ENCODE data around the gene SCARB1.
A peak's percentile ranks its signal among the peaks of the same experiment; 100 is the strongest.
"Not testable (repeated sequence)": the region's sequence is repeated elsewhere in the genome, so short reads cannot be mapped to it uniquely, and the experiment has no call there.

The SCARB1 gene

GRCh38 chr12:124863416-124864325, at the start of gene SCARB1:
TSS of gene SCARB1 (minus strand) at chr12:124863864. CDS start at chr12:124863720, 144 bp downstream.
- TF ChIP-seq CTCF (IDR thresholded peaks at IDR 0.05) (peak; percentile 45), ZFX (IDR thresholded peaks at IDR 0.05; ENCODE audit: borderline replicate concordance) (no peak)
- H3K27ac ChIP-seq: peak within 1 kb of the TSS; percentile 93

- not testable (repeated sequence) for H3K27ac ChIP-seq
Measured at GRCh38 chr12:124912529-124913287, 49.0 kb upstream of the SCARB1 start.

- peak overlapping the region; percentile 54 for H3K27ac ChIP-seq
Measured at GRCh38 chr12:124911521-124911920, 47.9 kb upstream of the SCARB1 start.

- no peak for TF ChIP-seq CTCF (IDR thresholded peaks at IDR 0.05)
- TF ChIP-seq ZFX (IDR thresholded peaks at IDR 0.05; ENCODE audit: borderline replicate concordance): no peak
- peak overlapping the region; percentile 54 for H3K27ac ChIP-seq
Measured at GRCh38 chr12:124910561-124911478, 47.2 kb upstream of the SCARB1 start.

- peak overlapping the region; percentile 54 for H3K27ac ChIP-seq
- no peak for TF ChIP-seq ZFX (IDR thresholded peaks at IDR 0.05; ENCODE audit: borderline replicate concordance)
- TF ChIP-seq CTCF (IDR thresholded peaks at IDR 0.05): no peak
Measured at GRCh38 chr12:124909831-124910560, 46.3 kb upstream of the SCARB1 start.

GRCh38 chr12:124906606-124907261, 43.1 kb upstream of the SCARB1 start:
- peak overlapping the region; percentile 66 for H3K27ac ChIP-seq
- TF ChIP-seq ZFX (IDR thresholded peaks at IDR 0.05; ENCODE audit: borderline replicate concordance) (no peak), CTCF (IDR thresholded peaks at IDR 0.05) (peak; percentile 100)

GRCh38 chr12:124904306-124905098, 40.8 kb upstream of the SCARB1 start:
- peak overlapping the region; percentile 66 for H3K27ac ChIP-seq
- no peak for TF ChIP-seq ZFX (IDR thresholded peaks at IDR 0.05; ENCODE audit: borderline replicate concordance)
- TF ChIP-seq CTCF (IDR thresholded peaks at IDR 0.05): no peak

Measured in 22Rv1 (cell line).